Measurements from ENCODE around the gene GPR137B.

DNA sequence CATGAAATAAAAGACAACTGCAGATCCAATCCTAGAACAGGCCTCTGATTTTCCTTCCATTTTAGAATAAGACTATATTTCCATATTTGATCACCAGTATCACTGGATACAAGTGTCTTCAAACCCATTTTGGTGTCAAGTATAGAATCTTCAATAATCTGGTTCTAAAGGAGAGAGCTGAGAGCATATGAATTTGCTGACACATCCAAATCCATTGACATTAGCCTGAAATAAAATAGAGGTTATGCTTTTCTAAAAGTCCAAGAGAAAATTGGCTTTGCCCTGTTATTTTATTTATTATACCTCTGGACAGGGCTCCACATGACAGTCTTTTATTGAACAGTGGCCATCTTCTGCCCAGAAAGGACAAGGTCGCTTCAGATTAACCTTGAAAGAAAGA is 110.8 kb downstream of the GPR137B start:
- no peak for TF ChIP-seq CTCF (conservative IDR thresholded peaks at IDR 0.05; ENCODE audit: low read depth in 2 of 2)
- no peak for TF ChIP-seq POLR2AphosphoS5 (IDR thresholded peaks at IDR 0.05; ENCODE audit: low read depth)
- TF ChIP-seq EZH2 (IDR thresholded peaks at IDR 0.05; ENCODE audit: low read depth, unreplicated experiment), result no peak
- TF ChIP-seq CREB1 (CRISPR knock-in tag; IDR thresholded peaks at IDR 0.05; ENCODE audit: low read depth), result no peak
- TF ChIP-seq REST (IDR thresholded peaks at IDR 0.05; ENCODE audit: unreplicated experiment), result no peak
- TF ChIP-seq EZH2phosphoT487 (IDR thresholded peaks at IDR 0.05; ENCODE audit: unreplicated experiment), result no peak
- no peak for TF ChIP-seq ZNF331 (CRISPR knock-in tag; IDR thresholded peaks at IDR 0.05; ENCODE audit: low read depth)
